A673 (cell line): ENCODE measurements around the gene SPTBN2. TPM values are rescaled to one million over a fixed set of nuclear protein-coding genes. Genes with fewer than 3 reads are reported as not detected.
A peak's percentile ranks its signal among the peaks of the same experiment; 100 is the strongest.

ENCODE experiments used
- BruUV-seq: library from RNA; stranded (reverse); fragments of 400-500 nt; replicated peaks from 2 replicates; lab custom pipeline; 2021; lab: Mats Ljungman, UMichigan
- CTCF ChIA-PET: fragments of 300-600 bp; sonication (Branson Sonifier 250); formaldehyde crosslinking; loops from one replicate; lab custom pipeline; 2022; ENCODE audit warnings: antibody characterized with exemption; lab: Charles Lee
- POLR2A ChIA-PET: fragments of 300-600 bp; sonication (Branson Sonifier 250); formaldehyde crosslinking; loops from one replicate; lab custom pipeline; 2022; ENCODE audit warnings: antibody characterized with exemption; ENCODE audit not compliant: low non-redundant PET; lab: Charles Lee
- DNase-seq: peaks from one replicate; pipeline ENCODE4 v3.0.0-alpha.2; 2015; ENCODE audit warnings: low spot score
- H3K27ac ChIP-seq: fragments of 200-600 bp; sonication (generic); 2 replicates; pipeline ENCODE4 v1.5.1; 2016; ENCODE audit warnings: mixed run types, low read depth, mild to moderate bottlenecking, mixed read lengths, antibody characterized with exemption, low read length; ENCODE audit not compliant: poor library complexity, severe bottlenecking
- H3K27me3 ChIP-seq: fragments of 200-600 bp; sonication (generic); replicated peaks from 2 replicates; pipeline ENCODE4 v1.6.1; 2017; ENCODE audit warnings: mixed run types, low read depth, mild to moderate bottlenecking, mixed read lengths, antibody characterized with exemption, low read length; ENCODE audit not compliant: insufficient read depth, poor library complexity
- H3K36me3 ChIP-seq: fragments of 200-600 bp; sonication (generic); 2 replicates; pipeline ENCODE4 v1.6.1; 2016; ENCODE audit warnings: mixed run types, mild to moderate bottlenecking, mixed read lengths, antibody characterized with exemption, low read length; ENCODE audit not compliant: insufficient read depth, poor library complexity, severe bottlenecking
- H3K4me1 ChIP-seq: fragments of 200-600 bp; sonication (generic); 2 replicates; pipeline ENCODE4 v1.6.1; 2017; ENCODE audit warnings: mixed run types, mild to moderate bottlenecking, mixed read lengths, antibody characterized with exemption, low read length; ENCODE audit not compliant: insufficient read depth, poor library complexity, severe bottlenecking
- H3K4me3 ChIP-seq: fragments of 200-600 bp; sonication (generic); 2 replicates; pipeline ENCODE4 v1.5.1; 2016; ENCODE audit warnings: low read depth, mixed run types, mild to moderate bottlenecking, mixed read lengths, low read length; ENCODE audit not compliant: poor library complexity, severe bottlenecking
- H3K9me3 ChIP-seq: fragments of 200-600 bp; sonication (generic); 2 replicates; pipeline ENCODE4 v1.6.1; 2016; ENCODE audit warnings: mixed run types, low read depth, mild to moderate bottlenecking, mixed read lengths, antibody characterized with exemption, low read length; ENCODE audit not compliant: poor library complexity, severe bottlenecking
- CTCF ChIP-seq: fragments of 300-800, 200-600 bp; sonication (generic); conservative IDR thresholded peaks from 2 replicates; pipeline ENCODE4 v1.5.1; 2017; ENCODE audit warnings: low read depth, mild to moderate bottlenecking, antibody characterized with exemption, low read length, moderate library complexity, mixed read lengths
- EZH2 ChIP-seq: fragments of 200-600 bp; sonication (generic); IDR thresholded peaks from 2 replicates; pipeline ENCODE4 v1.6.1; 2017; ENCODE audit warnings: borderline replicate concordance, low read depth, mild to moderate bottlenecking, mixed read lengths, antibody characterized with exemption, low read length; ENCODE audit not compliant: poor library complexity, severe bottlenecking
- intact Hi-C: fragments of 100-400 bp; cut with micrococcal nuclease; formaldehyde crosslinking; loops from one replicate; pipeline ENCODE4 v1.10.0; 2022; ENCODE audit not compliant: unreplicated experiment
- total RNA-seq: library from RNA; stranded (reverse); gene quantifications from 2 replicates; pipeline ENCODE4 v1.2.3, GENCODE V29; 2021

Gene SPTBN2
- total RNA-seq, 1 experiment from 2014 or later: 21.1 TPM

GRCh38 chr11:66700742-66701141 lies 28.3 kb downstream of the SPTBN2 start:
- CTCF ChIA-PET: no interaction called here
- H3K27me3 ChIP-seq: no peaks in the 10 kb centered on the region
- no peak overlapping the region for H3K27ac ChIP-seq
- no peak for DNase-seq
- H3K4me3 ChIP-seq: no peak overlapping the region
- H3K4me1 ChIP-seq: no peaks in the 10 kb centered on the region
- TF ChIP-seq CTCF: no peak
- no peak for TF ChIP-seq EZH2
- no peaks in the 10 kb centered on the region for H3K9me3 ChIP-seq
- POLR2A ChIA-PET: no interaction called here
- H3K36me3 ChIP-seq: peaks cover 9% of the 10 kb centered on the region
- intact Hi-C loops: no loop called here
- BruUV-seq: TSS peak; percentile 76

GRCh38 chr11:66700337-66700736 lies 28.7 kb downstream of the SPTBN2 start:
- DNase-seq: no peak
- ChIA-PET POLR2A (no interaction called here), CTCF (no interaction called here)
- no TSS peak for BruUV-seq
- Histone ChIP-seq H3K4me1 (no peaks in the 10 kb centered on the region), H3K9me3 (no peaks in the 10 kb centered on the region), H3K36me3 (peaks cover 9% of the 10 kb centered on the region), H3K27ac (no peak overlapping the region), H3K27me3 (no peaks in the 10 kb centered on the region), H3K4me3 (no peak overlapping the region)
- intact Hi-C loops: no loop called here
- no peak for TF ChIP-seq CTCF
- TF ChIP-seq EZH2: no peak

GRCh38 chr11:66698491-66698890 lies 30.5 kb downstream of the SPTBN2 start:
- intact Hi-C loops: no loop called here
- no peaks in the 10 kb centered on the region for H3K9me3 ChIP-seq
- TF ChIP-seq CTCF (no peak), EZH2 (no peak)
- H3K27ac ChIP-seq: no peak overlapping the region
- peaks cover 6% of the 10 kb centered on the region for H3K36me3 ChIP-seq
- no TSS peak for BruUV-seq
- H3K4me1 ChIP-seq: no peaks in the 10 kb centered on the region
- POLR2A ChIA-PET: no interaction called here
- no peak overlapping the region for H3K4me3 ChIP-seq
- CTCF ChIA-PET: no interaction called here
- DNase-seq: no peak
- H3K27me3 ChIP-seq: no peaks in the 10 kb centered on the region
